Effector memory CD4-positive, alpha-beta T cell (primary cell): ENCODE data around the gene NUP50.

Experiments used
- DNase-seq, 3 donors: peaks; one replicate each; pipeline ENCODE4 v3.0.0-alpha.2; 2020
- H3K27ac ChIP-seq: 2 replicates; pipeline ENCODE4 v1.7.0; 2013; ENCODE audit warnings: mild to moderate bottlenecking, low read length, moderate library complexity; ENCODE audit not compliant: insufficient read depth, poor library complexity, severe bottlenecking
- H3K27me3 ChIP-seq: replicated peaks from 2 replicates; pipeline ENCODE4 v1.7.0; 2013; ENCODE audit warnings: mild to moderate bottlenecking, low read length; ENCODE audit not compliant: insufficient read depth, control insufficient read depth, poor library complexity, severe bottlenecking
- H3K36me3 ChIP-seq: 2 replicates; pipeline ENCODE4 v1.7.0; 2013; ENCODE audit warnings: mild to moderate bottlenecking, low read length, moderate library complexity; ENCODE audit not compliant: control insufficient read depth, insufficient read depth
- H3K4me1 ChIP-seq: 2 replicates; pipeline ENCODE4 v1.7.0; 2013; ENCODE audit warnings: low read length, mild to moderate bottlenecking; ENCODE audit not compliant: control insufficient read depth, insufficient read depth, poor library complexity, severe bottlenecking
- H3K4me3 ChIP-seq: 2 replicates; pipeline ENCODE4 v1.7.0; 2013; ENCODE audit warnings: low read length, low read depth, mild to moderate bottlenecking; ENCODE audit not compliant: insufficient read depth, poor library complexity, severe bottlenecking
- H3K9me3 ChIP-seq: 2 replicates; pipeline ENCODE4 v1.7.0; 2013; ENCODE audit warnings: mild to moderate bottlenecking, low read length, moderate library complexity; ENCODE audit not compliant: control insufficient read depth

NUP50 gene

GRCh38 chr22:45235851-45236342, 72.2 kb downstream of the NUP50 start:
- Histone ChIP-seq H3K9me3 (no peaks in the 10 kb centered on the region), H3K4me1 (peaks cover 11% of the 10 kb centered on the region), H3K4me3 (no peak overlapping the region), H3K27me3 (no peaks in the 10 kb centered on the region), H3K36me3 (no peaks in the 10 kb centered on the region), H3K27ac (no peak overlapping the region)
- no peak for DNase-seq

- no peak overlapping the region for H3K27ac ChIP-seq
- no peak for DNase-seq
- no peaks in the 10 kb centered on the region for H3K9me3 ChIP-seq
- peaks cover 16% of the 10 kb centered on the region for H3K4me1 ChIP-seq
- no peaks in the 10 kb centered on the region for H3K36me3 ChIP-seq
- H3K4me3 ChIP-seq, result no peak overlapping the region
- H3K27me3 ChIP-seq, result no peaks in the 10 kb centered on the region
These were observed 73.6 kb downstream of the NUP50 start for GRCh38 chr22:45237065-45237990.
